ENCODE measurements around the gene CSRNP2. TPM values are rescaled to one million over a fixed set of nuclear protein-coding genes. Genes with fewer than 3 reads are reported as not detected.
"Not testable (repeated sequence)": the region's sequence is repeated elsewhere in the genome, so short reads cannot be mapped to it uniquely, and the experiment has no call there.

The CSRNP2 gene
- total and polyA plus RNA-seq, 5 donors = 13.2 to 24.9 (median 18.5) TPM

GRCh38 chr12:51108136-51108535, 24.7 kb upstream of the CSRNP2 start:
- H3K4me1 ChIP-seq (ENCODE audit: control insufficient read depth, insufficient read depth, low read length) = no peaks in the 10 kb centered on the region
- no peaks in the 10 kb centered on the region for H3K27me3 ChIP-seq (ENCODE audit: control insufficient read depth, insufficient read depth)
- no peak overlapping the region for H3K4me3 ChIP-seq (ENCODE audit: low read length)
- H3K27ac ChIP-seq (ENCODE audit: low read length) = no peak overlapping the region
- no peak for ATAC-seq
- no peaks in the 10 kb centered on the region for H3K9me3 ChIP-seq (ENCODE audit: control insufficient read depth, low read length)
- 80% methylated on average over 4 of the region's 4 CpGs for WGBS
- intact Hi-C loops (cut with DNase I) = no loop called here
- DNase-seq = no peak

- intact Hi-C loops (cut with DNase I) = no loop called here
- Histone ChIP-seq H3K27ac (ENCODE audit: low read length) (no peak overlapping the region), H3K4me1 (ENCODE audit: control insufficient read depth, insufficient read depth, low read length) (no peaks in the 10 kb centered on the region), H3K9me3 (ENCODE audit: control insufficient read depth, low read length) (no peaks in the 10 kb centered on the region), H3K4me3 (ENCODE audit: low read length) (no peak overlapping the region), H3K27me3 (ENCODE audit: control insufficient read depth, insufficient read depth) (no peaks in the 10 kb centered on the region)
- ATAC-seq = no peak
- DNase-seq = no peak
Observed at GRCh38 chr12:51103977-51104376, 20.6 kb upstream of the CSRNP2 start.

GRCh38 chr12:51098611-51099010, 15.2 kb upstream of the CSRNP2 start:
- intact Hi-C loops (cut with DNase I) = no loop called here
- no peak for DNase-seq
- no peak overlapping the region for H3K4me3 ChIP-seq (ENCODE audit: low read length)
- H3K4me1 ChIP-seq (ENCODE audit: control insufficient read depth, insufficient read depth, low read length) = no peaks in the 10 kb centered on the region
- H3K27me3 ChIP-seq (ENCODE audit: control insufficient read depth, insufficient read depth) = no peaks in the 10 kb centered on the region
- no peaks in the 10 kb centered on the region for H3K9me3 ChIP-seq (ENCODE audit: control insufficient read depth, low read length)
- H3K27ac ChIP-seq (ENCODE audit: low read length) = no peak overlapping the region
- no peak for ATAC-seq
- 98% methylated on average over 1 of the region's 1 CpG for WGBS

- H3K27me3 ChIP-seq (ENCODE audit: control insufficient read depth, insufficient read depth) = no peaks in the 10 kb centered on the region
- 96% methylated on average over 10 of the region's 10 CpGs for WGBS
Observed at GRCh38 chr12:51090705-51091229, 7.4 kb upstream of the CSRNP2 start.

GRCh38 chr12:51087818-51088217, 4.4 kb upstream of the CSRNP2 start:
- WGBS = 96% methylated on average over 3 of the region's 3 CpGs
- intact Hi-C loops (cut with DNase I) = no loop called here
- Histone ChIP-seq H3K27me3 (ENCODE audit: control insufficient read depth, insufficient read depth) (no peaks in the 10 kb centered on the region), H3K27ac (ENCODE audit: low read length) (no peak overlapping the region), H3K4me3 (ENCODE audit: low read length) (no peak overlapping the region), H3K9me3 (ENCODE audit: control insufficient read depth, low read length) (no peaks in the 10 kb centered on the region), H3K4me1 (ENCODE audit: control insufficient read depth, insufficient read depth, low read length) (no peaks in the 10 kb centered on the region)
- no peak for DNase-seq
- ATAC-seq = no peak

More at GRCh38 chr12:51090705-51091229, 7.4 kb upstream of the CSRNP2 start:
- intact Hi-C loops (cut with DNase I) = no loop called here
- Histone ChIP-seq H3K4me1 (ENCODE audit: control insufficient read depth, insufficient read depth, low read length) (no peaks in the 10 kb centered on the region), H3K27ac (ENCODE audit: low read length) (no peak overlapping the region), H3K9me3 (ENCODE audit: control insufficient read depth, low read length) (no peaks in the 10 kb centered on the region), H3K4me3 (ENCODE audit: low read length) (no peak overlapping the region)
- DNase-seq (no peak), ATAC-seq (no peak)

DNA sequence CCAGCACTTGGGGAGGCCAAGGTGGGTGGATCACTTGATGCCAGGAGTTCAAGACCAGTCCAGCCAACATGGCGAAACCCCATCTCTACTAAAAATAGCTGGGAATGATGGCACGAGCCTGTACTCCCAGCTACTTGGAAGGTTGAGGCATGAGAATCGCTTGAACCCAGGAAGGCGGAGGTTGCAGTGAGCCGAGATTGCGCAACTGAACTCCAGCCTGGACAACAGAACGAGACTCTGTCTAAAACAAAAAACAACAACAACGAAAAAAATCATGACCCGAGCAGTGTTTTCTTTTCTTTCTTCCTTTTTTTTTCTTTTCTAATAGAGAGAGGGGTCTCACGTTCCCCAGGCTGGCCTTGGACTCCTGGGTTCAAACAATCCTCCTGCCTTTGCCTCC, 3.5 kb upstream of the CSRNP2 start:
- DNase-seq (no peak), ATAC-seq (no peak)
- H3K27me3 ChIP-seq (ENCODE audit: control insufficient read depth, insufficient read depth) = no peaks in the 10 kb centered on the region
- no peak overlapping the region for H3K27ac ChIP-seq (ENCODE audit: low read length)
- peaks cover 2% of the 10 kb centered on the region for H3K4me1 ChIP-seq (ENCODE audit: control insufficient read depth, insufficient read depth, low read length)
- H3K4me3 ChIP-seq (ENCODE audit: low read length) = no peak overlapping the region
- intact Hi-C loops (cut with DNase I) = no loop called here
- WGBS = 88% methylated on average over 10 of the region's 10 CpGs
- H3K9me3 ChIP-seq (ENCODE audit: control insufficient read depth, low read length) = no peaks in the 10 kb centered on the region

GRCh38 chr12:51085757-51086156, 2.4 kb upstream of the CSRNP2 start:
- Histone ChIP-seq H3K27ac (ENCODE audit: low read length) (no peak overlapping the region), H3K27me3 (ENCODE audit: control insufficient read depth, insufficient read depth) (no peaks in the 10 kb centered on the region), H3K9me3 (ENCODE audit: control insufficient read depth, low read length) (no peaks in the 10 kb centered on the region), H3K4me3 (ENCODE audit: low read length) (no peak overlapping the region), H3K4me1 (ENCODE audit: control insufficient read depth, insufficient read depth, low read length) (peaks cover 2% of the 10 kb centered on the region)
- intact Hi-C loops (cut with DNase I) = no loop called here
- DNase-seq (no peak), ATAC-seq (no peak)
- WGBS = 82% methylated on average over 3 of the region's 3 CpGs

DNA sequence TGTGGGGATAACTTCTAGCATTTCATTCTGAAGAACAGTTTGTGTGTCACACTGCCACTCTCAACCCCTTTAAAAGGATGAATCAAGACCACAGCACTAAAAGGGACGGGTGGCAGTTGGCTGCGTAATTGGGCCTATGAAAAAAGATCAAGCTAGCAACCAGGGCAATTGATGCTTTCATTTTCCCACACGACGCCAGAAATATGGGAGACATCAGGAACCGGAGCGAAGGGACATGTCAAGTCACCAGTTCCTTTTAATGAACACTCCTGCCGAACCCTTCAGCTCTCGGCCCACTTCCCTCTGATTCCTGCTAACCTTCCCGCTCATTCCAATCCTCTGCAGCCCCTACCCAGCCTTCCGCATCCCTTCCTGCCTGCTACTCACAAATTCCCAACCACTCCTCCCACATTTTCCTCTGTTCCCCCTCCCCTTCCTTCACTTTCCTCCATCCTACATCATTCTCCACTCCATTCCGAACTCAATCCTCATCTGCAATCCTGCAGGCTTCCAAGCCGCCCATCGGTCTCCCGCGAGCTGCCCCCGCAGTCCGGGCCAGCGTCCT, 753 bp downstream of the CSRNP2 start:
- Histone ChIP-seq H3K27me3 (ENCODE audit: control insufficient read depth, insufficient read depth) (no peaks in the 10 kb centered on the region), H3K27ac (ENCODE audit: low read length) (peak overlapping the region; percentile 91), H3K9me3 (ENCODE audit: control insufficient read depth, low read length) (no peaks in the 10 kb centered on the region), H3K4me3 (ENCODE audit: low read length) (peak overlapping the region; percentile 94), H3K4me1 (ENCODE audit: control insufficient read depth, insufficient read depth, low read length) (peaks cover 2% of the 10 kb centered on the region)
- intact Hi-C loops (cut with DNase I) = no loop called here
- DNase-seq = no peak
- peak in 1 of 2 donors; percentile 16 for ATAC-seq
- WGBS = under 1% methylated on average over 18 of the region's 18 CpGs

GRCh38 chr12:51081421-51081820, 2.0 kb downstream of the CSRNP2 start:
- no peak overlapping the region for H3K4me3 ChIP-seq (ENCODE audit: low read length)
- H3K27me3 ChIP-seq (ENCODE audit: control insufficient read depth, insufficient read depth) = no peaks in the 10 kb centered on the region
- H3K4me1 ChIP-seq (ENCODE audit: control insufficient read depth, insufficient read depth, low read length) = peaks cover 5% of the 10 kb centered on the region
- no peak overlapping the region for H3K27ac ChIP-seq (ENCODE audit: low read length)
- H3K9me3 ChIP-seq (ENCODE audit: control insufficient read depth, low read length) = no peaks in the 10 kb centered on the region
- no peak for ATAC-seq
- no peak for DNase-seq
- 69% methylated on average over 1 of the region's 1 CpG for WGBS
- intact Hi-C loops (cut with DNase I) = no loop called here

DNA sequence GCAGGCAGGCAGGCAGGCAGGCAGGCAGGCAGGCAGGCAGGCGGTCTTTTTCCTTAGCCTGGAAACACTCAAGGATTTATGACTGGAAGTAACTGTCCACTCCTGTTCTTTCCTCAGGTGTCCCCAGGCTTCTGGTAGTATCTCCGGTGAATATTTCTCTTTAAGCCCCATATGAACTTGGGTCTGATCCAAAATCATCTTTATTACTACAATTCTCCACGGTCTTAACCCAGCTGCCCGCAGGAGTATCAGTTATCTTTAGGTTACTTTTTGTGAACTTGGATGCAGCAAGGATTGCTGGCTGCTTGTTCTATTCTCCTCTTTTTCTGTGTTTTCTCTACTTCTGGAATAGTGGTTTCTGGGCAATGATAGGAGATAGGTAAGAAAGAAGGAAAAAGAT, 3.3 kb downstream of the CSRNP2 start:
- Histone ChIP-seq H3K9me3 (ENCODE audit: control insufficient read depth, low read length) (no peaks in the 10 kb centered on the region), H3K27ac (ENCODE audit: low read length) (no peak overlapping the region), H3K27me3 (ENCODE audit: control insufficient read depth, insufficient read depth) (no peaks in the 10 kb centered on the region), H3K4me1 (ENCODE audit: control insufficient read depth, insufficient read depth, low read length) (peaks cover 10% of the 10 kb centered on the region), H3K4me3 (ENCODE audit: low read length) (no peak overlapping the region)
- DNase-seq (no peak), ATAC-seq (no peak)
- intact Hi-C loops (cut with DNase I) = no loop called here
- WGBS = 66% methylated on average over 4 of the region's 4 CpGs

- ATAC-seq; H3K4me1 ChIP-seq (ENCODE audit: control insufficient read depth, insufficient read depth, low read length); H3K27ac ChIP-seq (ENCODE audit: low read length); H3K4me3 ChIP-seq (ENCODE audit: low read length); DNase-seq; H3K9me3 ChIP-seq (ENCODE audit: control insufficient read depth, low read length); intact Hi-C loops (cut with DNase I); H3K27me3 ChIP-seq (ENCODE audit: control insufficient read depth, insufficient read depth): not testable (repeated sequence)
- 95% methylated on average over 6 of the region's 6 CpGs for WGBS
Observed at GRCh38 chr12:51078866-51079265, 4.5 kb downstream of the CSRNP2 start.

GRCh38 chr12:51078346-51078745, 5.0 kb downstream of the CSRNP2 start:
- intact Hi-C loops (cut with DNase I); H3K4me3 ChIP-seq (ENCODE audit: low read length); H3K9me3 ChIP-seq (ENCODE audit: control insufficient read depth, low read length); H3K4me1 ChIP-seq (ENCODE audit: control insufficient read depth, insufficient read depth, low read length); H3K27me3 ChIP-seq (ENCODE audit: control insufficient read depth, insufficient read depth); ATAC-seq; DNase-seq; H3K27ac ChIP-seq (ENCODE audit: low read length): not testable (repeated sequence)
- WGBS = 71% methylated on average over 5 of the region's 5 CpGs
